ENCODE measurements around the gene CACNA2D3. TPM values are rescaled to one million over a fixed set of nuclear protein-coding genes. Genes with fewer than 3 reads are reported as not detected.

Gene CACNA2D3
- total RNA-seq, 1 donor from 2014 or later: 2.5 TPM

- DNase-seq (ENCODE audit: extremely low spot score, unreplicated experiment): no peak
- no peak overlapping the region for H3K4me3 Mint-ChIP-seq
- H3K9me3 Mint-ChIP-seq: peaks cover 6% of the 10 kb centered on the region
- TF ChIP-seq, protein P1, sequence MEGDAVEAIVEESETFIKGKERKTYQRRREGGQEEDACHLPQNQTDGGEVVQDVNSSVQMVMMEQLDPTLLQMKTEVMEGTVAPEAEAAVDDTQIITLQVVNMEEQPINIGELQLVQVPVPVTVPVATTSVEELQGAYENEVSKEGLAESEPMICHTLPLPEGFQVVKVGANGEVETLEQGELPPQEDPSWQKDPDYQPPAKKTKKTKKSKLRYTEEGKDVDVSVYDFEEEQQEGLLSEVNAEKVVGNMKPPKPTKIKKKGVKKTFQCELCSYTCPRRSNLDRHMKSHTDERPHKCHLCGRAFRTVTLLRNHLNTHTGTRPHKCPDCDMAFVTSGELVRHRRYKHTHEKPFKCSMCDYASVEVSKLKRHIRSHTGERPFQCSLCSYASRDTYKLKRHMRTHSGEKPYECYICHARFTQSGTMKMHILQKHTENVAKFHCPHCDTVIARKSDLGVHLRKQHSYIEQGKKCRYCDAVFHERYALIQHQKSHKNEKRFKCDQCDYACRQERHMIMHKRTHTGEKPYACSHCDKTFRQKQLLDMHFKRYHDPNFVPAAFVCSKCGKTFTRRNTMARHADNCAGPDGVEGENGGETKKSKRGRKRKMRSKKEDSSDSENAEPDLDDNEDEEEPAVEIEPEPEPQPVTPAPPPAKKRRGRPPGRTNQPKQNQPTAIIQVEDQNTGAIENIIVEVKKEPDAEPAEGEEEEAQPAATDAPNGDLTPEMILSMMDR (conservative IDR thresholded peaks at IDR 0.05): no peak
- H3K27me3 Mint-ChIP-seq: no peaks in the 10 kb centered on the region
- peaks cover 25% of the 10 kb centered on the region for H3K4me1 Mint-ChIP-seq (ENCODE audit: unreplicated experiment)
- H3K36me3 Mint-ChIP-seq: no peaks in the 10 kb centered on the region
- H3K27ac Mint-ChIP-seq: no peak overlapping the region
Measured at GRCh38 chr3:54897028-54897711, 774.8 kb downstream of the CACNA2D3 start.

GRCh38 chr3:54899273-54899672 is 776.9 kb downstream of the CACNA2D3 start:
- no peak overlapping the region for H3K4me3 Mint-ChIP-seq
- peaks cover 24% of the 10 kb centered on the region for H3K4me1 Mint-ChIP-seq (ENCODE audit: unreplicated experiment)
- no peaks in the 10 kb centered on the region for H3K27me3 Mint-ChIP-seq
- H3K27ac Mint-ChIP-seq: no peak overlapping the region
- TF ChIP-seq, protein P1 (conservative IDR thresholded peaks at IDR 0.05): no peak
- peaks cover 6% of the 10 kb centered on the region for H3K9me3 Mint-ChIP-seq
- DNase-seq (ENCODE audit: extremely low spot score, unreplicated experiment): no peak
- H3K36me3 Mint-ChIP-seq: no peaks in the 10 kb centered on the region

DNA sequence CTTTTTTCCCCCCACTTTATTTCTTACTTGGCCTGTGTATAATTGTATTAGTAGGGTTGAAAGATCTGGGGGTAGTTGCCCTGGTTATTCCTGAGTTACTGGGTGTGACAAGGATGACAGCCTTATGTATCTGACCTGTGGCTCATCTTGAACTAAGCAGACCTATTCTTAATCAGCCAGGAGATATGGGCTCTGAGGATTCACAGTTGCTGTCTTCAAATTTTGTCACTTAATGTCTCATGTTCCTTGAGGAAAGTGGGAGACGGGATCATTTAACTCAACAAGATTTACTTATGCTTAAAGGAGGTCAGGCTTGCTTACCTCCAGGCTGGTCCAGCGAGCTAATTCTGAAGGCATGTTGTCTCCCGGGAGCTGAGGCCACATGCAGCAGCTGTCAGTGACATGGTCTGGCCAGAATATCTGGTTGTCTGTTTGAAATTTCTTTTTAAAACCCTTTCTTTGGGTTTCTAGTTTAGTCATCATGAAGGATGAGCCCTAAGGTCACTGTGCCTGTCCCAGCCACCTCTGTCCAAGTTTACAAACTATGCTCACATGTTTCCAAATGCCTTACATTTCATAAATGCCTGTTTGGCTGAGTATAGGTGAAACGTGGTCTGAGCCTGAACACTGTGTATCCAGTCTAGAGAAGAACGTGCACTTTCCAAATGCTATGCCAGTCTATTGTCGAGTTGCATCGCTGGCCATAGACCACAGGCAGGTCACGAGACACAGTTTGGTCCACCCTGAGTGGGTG is 778.7 kb downstream of the CACNA2D3 start:
- no peaks in the 10 kb centered on the region for H3K36me3 Mint-ChIP-seq
- H3K9me3 Mint-ChIP-seq: peaks cover 6% of the 10 kb centered on the region
- H3K4me3 Mint-ChIP-seq: peak overlapping the region; percentile 46
- DNase-seq (ENCODE audit: extremely low spot score, unreplicated experiment): no peak
- TF ChIP-seq, protein P1 (conservative IDR thresholded peaks at IDR 0.05): no peak
- H3K27ac Mint-ChIP-seq: peak overlapping the region; percentile 86
- H3K4me1 Mint-ChIP-seq (ENCODE audit: unreplicated experiment): peaks cover 24% of the 10 kb centered on the region
- no peaks in the 10 kb centered on the region for H3K27me3 Mint-ChIP-seq

GRCh38 chr3:54901906-54902685 is 779.7 kb downstream of the CACNA2D3 start:
- no peaks in the 10 kb centered on the region for H3K36me3 Mint-ChIP-seq
- peaks cover 6% of the 10 kb centered on the region for H3K9me3 Mint-ChIP-seq
- TF ChIP-seq, protein P1 (conservative IDR thresholded peaks at IDR 0.05): no peak
- H3K4me3 Mint-ChIP-seq: peak overlapping the region; percentile 61
- no peaks in the 10 kb centered on the region for H3K27me3 Mint-ChIP-seq
- peak overlapping the region; percentile 56 for H3K27ac Mint-ChIP-seq
- H3K4me1 Mint-ChIP-seq (ENCODE audit: unreplicated experiment): peaks cover 24% of the 10 kb centered on the region
- DNase-seq (ENCODE audit: extremely low spot score, unreplicated experiment): no peak

- no peak overlapping the region for H3K27ac Mint-ChIP-seq
- H3K4me1 Mint-ChIP-seq (ENCODE audit: unreplicated experiment): peaks cover 21% of the 10 kb centered on the region
Measured at GRCh38 chr3:54905261-54905888, 783.0 kb downstream of the CACNA2D3 start.

More at GRCh38 chr3:54905261-54905888, 783.0 kb downstream of the CACNA2D3 start:
- TF ChIP-seq, protein P1 (conservative IDR thresholded peaks at IDR 0.05): no peak
- no peaks in the 10 kb centered on the region for H3K27me3 Mint-ChIP-seq
- H3K36me3 Mint-ChIP-seq: no peaks in the 10 kb centered on the region
- no peaks in the 10 kb centered on the region for H3K9me3 Mint-ChIP-seq
- no peak for DNase-seq (ENCODE audit: extremely low spot score, unreplicated experiment)
- no peak overlapping the region for H3K4me3 Mint-ChIP-seq
